Hepatocyte (in vitro differentiated cells): Measurements from ENCODE around the gene TTLL5.

Source experiments
- EZH2 ChIP-seq: fragments of 200-600 bp; sonication (generic); IDR thresholded peaks from 2 replicates; pipeline ENCODE4 v1.6.1; 2016; ENCODE audit warnings: antibody characterized with exemption, mild to moderate bottlenecking, borderline replicate concordance
- TF ChIP-seq, protein P1 (sequence below): fragments of 200-600 bp; sonication (generic); IDR thresholded peaks from 2 replicates; pipeline ENCODE4 v1.5.1; 2016; ENCODE audit warnings: antibody characterized with exemption, mild to moderate bottlenecking; ENCODE audit not compliant: poor library complexity

DNA sequence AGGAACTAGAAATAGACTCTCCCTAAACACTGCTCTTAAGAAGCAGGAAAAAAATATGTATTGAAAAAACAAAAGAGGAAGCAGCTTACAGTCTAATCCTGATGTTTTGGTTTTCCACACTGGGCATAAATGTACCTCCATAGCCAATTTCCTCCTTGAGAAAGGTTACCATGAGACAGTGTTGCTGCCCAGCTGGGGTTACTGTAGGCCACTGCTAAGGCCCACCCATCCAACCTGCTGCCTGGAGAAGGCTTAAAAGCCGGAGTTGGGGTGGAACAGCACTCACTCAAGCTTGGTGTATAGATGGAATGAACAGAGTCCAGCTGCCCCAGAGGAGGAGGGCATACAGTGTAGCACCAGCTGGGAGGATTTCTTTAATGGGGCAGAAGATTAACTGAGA is 41.5 kb upstream of the TTLL5 start:
- TF ChIP-seq, protein P1, sequence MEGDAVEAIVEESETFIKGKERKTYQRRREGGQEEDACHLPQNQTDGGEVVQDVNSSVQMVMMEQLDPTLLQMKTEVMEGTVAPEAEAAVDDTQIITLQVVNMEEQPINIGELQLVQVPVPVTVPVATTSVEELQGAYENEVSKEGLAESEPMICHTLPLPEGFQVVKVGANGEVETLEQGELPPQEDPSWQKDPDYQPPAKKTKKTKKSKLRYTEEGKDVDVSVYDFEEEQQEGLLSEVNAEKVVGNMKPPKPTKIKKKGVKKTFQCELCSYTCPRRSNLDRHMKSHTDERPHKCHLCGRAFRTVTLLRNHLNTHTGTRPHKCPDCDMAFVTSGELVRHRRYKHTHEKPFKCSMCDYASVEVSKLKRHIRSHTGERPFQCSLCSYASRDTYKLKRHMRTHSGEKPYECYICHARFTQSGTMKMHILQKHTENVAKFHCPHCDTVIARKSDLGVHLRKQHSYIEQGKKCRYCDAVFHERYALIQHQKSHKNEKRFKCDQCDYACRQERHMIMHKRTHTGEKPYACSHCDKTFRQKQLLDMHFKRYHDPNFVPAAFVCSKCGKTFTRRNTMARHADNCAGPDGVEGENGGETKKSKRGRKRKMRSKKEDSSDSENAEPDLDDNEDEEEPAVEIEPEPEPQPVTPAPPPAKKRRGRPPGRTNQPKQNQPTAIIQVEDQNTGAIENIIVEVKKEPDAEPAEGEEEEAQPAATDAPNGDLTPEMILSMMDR: no peak
- no peak for TF ChIP-seq EZH2
